Activated naive CD4-positive, alpha-beta T cell treated with anti-CD3 and anti-CD28 coated beads, Interleukin-2, amount 50 U/mL, for 16 hours (primary cell): ENCODE results near the gene HOXB6.

Source experiments
- DNase-seq: peaks from one replicate; pipeline ENCODE4 v3.0.0-alpha.2; 2020

Gene HOXB6

DNA sequence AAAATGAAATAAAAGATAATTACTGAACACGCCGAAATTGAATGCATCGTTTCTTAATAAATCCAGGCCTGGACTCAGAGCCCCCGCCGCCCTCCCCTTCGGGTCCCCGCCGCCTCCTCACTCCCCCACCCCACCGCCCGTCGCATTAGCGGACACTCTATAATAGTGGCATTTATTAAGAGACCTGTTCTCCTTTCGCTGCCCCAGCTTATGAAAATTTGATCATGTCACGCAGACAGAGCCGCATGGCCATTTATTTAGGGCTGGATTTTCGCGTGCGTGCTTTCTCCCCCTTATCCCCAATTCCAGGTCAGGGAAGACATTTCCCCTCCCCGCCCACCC lies 53.6 kb downstream of the HOXB6 start:
- no peak for DNase-seq

GRCh38 chr17:48550502-48551213 lies 54.1 kb downstream of the HOXB6 start:
- DNase-seq = no peak

GRCh38 chr17:48549914-48550501 lies 54.8 kb downstream of the HOXB6 start:
- no peak for DNase-seq

- DNase-seq = no peak
Observed at GRCh38 chr17:48549281-48549630, 55.5 kb downstream of the HOXB6 start.

- DNase-seq = no peak
Observed at GRCh38 chr17:48548523-48549280, 56.1 kb downstream of the HOXB6 start.

DNA sequence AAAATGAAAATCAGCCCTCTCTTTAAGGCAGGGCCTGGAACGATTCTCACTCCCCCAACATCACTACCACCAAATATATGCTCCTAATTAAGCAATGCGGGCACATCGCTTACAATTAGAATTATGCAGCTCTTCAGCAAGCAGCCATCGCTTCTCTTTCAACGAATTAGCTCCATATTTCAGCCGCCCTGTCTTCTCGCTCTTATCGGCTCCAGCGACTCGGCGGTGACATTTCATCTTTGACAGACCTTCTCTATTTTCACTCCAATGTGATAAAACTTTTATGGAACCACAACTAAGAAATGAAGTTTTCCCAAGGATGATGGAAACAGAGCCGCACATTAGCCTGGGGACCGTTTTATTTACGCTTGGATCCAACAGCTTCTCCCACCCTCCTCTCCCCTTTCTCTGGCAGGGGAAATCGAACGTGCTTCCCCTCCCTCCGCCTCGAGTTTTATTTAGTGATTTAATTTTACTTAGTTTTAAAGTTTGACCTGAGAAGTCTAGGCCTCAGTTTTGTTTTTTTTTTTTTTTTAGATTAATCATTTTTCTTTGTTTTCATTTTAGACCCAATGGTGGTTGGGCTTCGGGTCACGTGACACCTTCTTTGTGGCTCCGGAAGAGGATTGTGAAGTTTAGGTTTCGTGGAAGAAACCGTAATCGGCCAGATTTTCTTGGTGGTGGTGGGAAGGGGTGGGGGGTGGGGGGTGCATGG lies 56.8 kb downstream of the HOXB6 start:
- DNase-seq = peak; percentile 54

- DNase-seq = no peak
Observed at GRCh38 chr17:48546924-48547807, 57.6 kb downstream of the HOXB6 start.

GRCh38 chr17:48546137-48546923 lies 58.5 kb downstream of the HOXB6 start:
- DNase-seq = no peak
